HL-60 (cell line): ENCODE results near the gene XPNPEP2.

ENCODE experiments used
- DNase-seq, 2 experiments: peaks; one replicate each; pipeline ENCODE4 v3.0.0-alpha.2; 2010 to 2020; ENCODE audit warnings: low read depth in 1 of 2, low spot score in 1 of 2
- H3K27ac ChIP-seq: fragments of 250-450 bp; sonication (Bioruptor Pico); replicated peaks from 2 replicates; pipeline ENCODE4 v1.5.1; 2020; ENCODE audit warnings: mild to moderate bottlenecking, moderate library complexity
- H3K27me3 ChIP-seq: fragments of 250-450 bp; sonication (Bioruptor Pico); 2 replicates; pipeline ENCODE4 v1.5.1; 2021; ENCODE audit warnings: mild to moderate bottlenecking, moderate library complexity; ENCODE audit not compliant: insufficient read depth, poor library complexity, severe bottlenecking
- H3K4me3 ChIP-seq: replicated peaks from 2 replicates; pipeline ENCODE4 v1.5.1; 2011; ENCODE audit warnings: mild to moderate bottlenecking, control low read depth, low read length; ENCODE audit not compliant: insufficient read depth
- CTCF ChIP-seq: IDR thresholded peaks from one replicate; pipeline ENCODE4 v1.5.1; 2011; ENCODE audit warnings: low read length, control low read depth, inconsistent platforms; ENCODE audit not compliant: insufficient read depth
- GABPA ChIP-seq: IDR thresholded peaks from 2 replicates; pipeline ENCODE4 v1.6.1; 2012; ENCODE audit warnings: low read depth
- POLR2AphosphoS5 ChIP-seq: IDR thresholded peaks from 2 replicates; pipeline ENCODE4 v1.6.1; 2012; ENCODE audit warnings: low read depth
- REST ChIP-seq: IDR thresholded peaks from 2 replicates; pipeline ENCODE4 v1.6.1; 2012; ENCODE audit warnings: low read depth; ENCODE audit not compliant: insufficient replicate concordance
- SPI1 ChIP-seq: IDR thresholded peaks from 2 replicates; pipeline ENCODE4 v1.6.1; 2012; ENCODE audit warnings: low read depth, mild to moderate bottlenecking, borderline replicate concordance

The XPNPEP2 gene

GRCh38 chrX:129744861-129745321 lies 6.1 kb downstream of the XPNPEP2 start:
- Histone ChIP-seq H3K27me3 (no peaks in the 10 kb centered on the region), H3K4me3 (no peak overlapping the region), H3K27ac (no peak overlapping the region)
- TF ChIP-seq SPI1, result no peak
- no peak for DNase-seq

GRCh38 chrX:129746557-129747470 lies 8.0 kb downstream of the XPNPEP2 start:
- Histone ChIP-seq H3K4me3 (no peak overlapping the region), H3K27me3 (no peaks in the 10 kb centered on the region), H3K27ac (no peak overlapping the region)
- no peak for DNase-seq
- TF ChIP-seq GABPA (no peak), REST (no peak), CTCF (no peak)

- TF ChIP-seq POLR2AphosphoS5 (no peak), SPI1 (no peak), GABPA (no peak), REST (no peak)
- DNase-seq, result no peak
- Histone ChIP-seq H3K27me3 (no peaks in the 10 kb centered on the region), H3K27ac (no peak overlapping the region), H3K4me3 (no peak overlapping the region)
Measured at GRCh38 chrX:129747533-129747932, 8.8 kb downstream of the XPNPEP2 start.

- Histone ChIP-seq H3K27me3 (no peaks in the 10 kb centered on the region), H3K27ac (no peak overlapping the region; the same call in 1 of the 2 replicates), H3K4me3 (no peak overlapping the region)
- peak in 1 of 2 experiments; percentile 18 for DNase-seq
- TF ChIP-seq GABPA, result no peak
- TF ChIP-seq SPI1, result no peak
- no peak for TF ChIP-seq REST
- TF ChIP-seq CTCF, result no peak
Measured at GRCh38 chrX:129748305-129748704, 9.5 kb downstream of the XPNPEP2 start.
